ENCODE results near the gene MSANTD3.
"Not testable (repeated sequence)": the region's sequence is repeated elsewhere in the genome, so short reads cannot be mapped to it uniquely, and the experiment has no call there.

Gene MSANTD3

DNA sequence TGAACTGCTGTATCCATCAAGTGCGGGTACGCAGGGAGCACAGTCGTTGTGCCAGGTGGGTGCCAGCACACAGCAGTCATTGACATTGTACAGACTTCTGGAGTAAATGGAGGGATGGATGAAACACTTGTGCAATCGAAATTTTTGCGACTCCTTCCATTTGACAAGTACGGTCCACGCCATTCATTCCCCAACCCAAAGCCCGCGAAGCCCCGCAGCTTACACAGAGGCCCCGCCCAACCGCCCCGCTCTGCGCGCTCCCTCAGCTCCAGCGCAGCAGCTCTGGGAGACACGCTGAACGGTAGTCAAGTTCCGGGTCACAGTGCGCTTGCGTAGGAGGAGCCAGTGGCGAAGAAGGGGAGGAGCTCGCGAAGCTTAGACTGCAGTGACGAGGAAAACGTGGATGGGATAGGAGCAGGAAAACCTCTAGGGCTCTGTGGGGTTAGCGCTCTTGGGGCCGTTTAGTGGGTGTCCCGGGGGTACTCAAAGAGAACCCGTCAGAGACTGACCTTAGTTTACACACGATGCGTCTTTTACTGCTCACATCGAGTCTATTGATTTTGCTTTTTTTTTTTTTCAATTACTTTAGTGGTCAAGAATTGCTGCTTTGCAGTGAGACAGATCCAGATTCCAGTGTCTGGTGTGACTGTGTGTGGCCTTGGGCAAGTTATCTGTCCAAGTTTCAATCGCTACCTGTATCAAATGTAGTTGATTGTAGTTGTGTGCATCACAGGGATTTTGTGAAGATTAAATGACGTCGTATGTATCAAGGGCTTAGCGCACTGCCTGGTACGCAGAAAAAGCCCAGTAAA, 15.3 kb upstream of the MSANTD3 start:
- Histone ChIP-seq H3K36me3 (ENCODE audit: control insufficient read depth in 1 of 2, insufficient read depth in 2 of 2, low read length in 2 of 2) (no peaks in the 10 kb centered on the region), H3K27ac (ENCODE audit: low read length) (no peak overlapping the region), H3K27me3 (ENCODE audit: low read depth, low read length) (no peaks in the 10 kb centered on the region), H3K9me3 (ENCODE audit: control insufficient read depth in 1 of 2, low read length in 2 of 2) (no peaks in the 10 kb centered on the region), H3K4me1 (ENCODE audit: control insufficient read depth in 1 of 2, insufficient read depth in 2 of 2, low read length in 2 of 2) (peaks cover 0 to 8% of the 10 kb centered on the region in 2 donors), H3K4me3 (ENCODE audit: low read depth in 1 of 2, low read length in 2 of 2) (peak overlapping the region; percentile 59 to 60)

DNA sequence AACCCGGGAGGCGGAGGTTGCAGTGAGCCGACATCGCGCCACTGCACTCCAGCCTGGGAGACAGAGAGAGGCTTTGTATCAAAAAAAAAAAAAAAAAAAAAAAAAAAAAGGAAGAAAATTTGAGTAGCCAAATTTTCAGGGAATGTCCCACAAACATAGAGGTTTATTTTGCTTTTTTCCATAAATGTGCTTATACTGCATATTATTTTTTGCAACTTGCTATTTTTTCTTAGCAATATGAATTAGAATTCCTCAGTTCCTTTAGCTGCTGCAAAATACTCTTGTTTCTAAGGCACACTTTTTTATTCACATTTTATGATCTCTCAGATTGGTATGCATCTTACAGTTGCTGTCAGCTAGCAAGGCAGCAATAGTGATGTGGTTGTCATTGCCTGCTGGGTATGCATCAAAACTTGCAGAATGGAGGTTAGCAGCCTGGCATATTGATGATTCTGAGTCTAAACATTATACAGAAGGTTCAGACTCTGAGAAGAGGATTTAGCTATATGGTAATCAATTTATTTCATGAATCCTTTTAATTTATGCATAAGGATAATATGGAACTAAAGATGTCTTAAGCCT, 13.0 kb upstream of the MSANTD3 start:
- no peaks in the 10 kb centered on the region for H3K36me3 ChIP-seq (ENCODE audit: control insufficient read depth in 1 of 2, insufficient read depth in 2 of 2, low read length in 2 of 2)
- H3K4me1 ChIP-seq (ENCODE audit: control insufficient read depth in 1 of 2, insufficient read depth in 2 of 2, low read length in 2 of 2) = peaks cover 0 to 8% of the 10 kb centered on the region in 2 donors
- no peaks in the 10 kb centered on the region for H3K9me3 ChIP-seq (ENCODE audit: control insufficient read depth in 1 of 2, low read length in 2 of 2)
- no peaks in the 10 kb centered on the region for H3K27me3 ChIP-seq (ENCODE audit: low read depth, low read length)
- no peak overlapping the region for H3K27ac ChIP-seq (ENCODE audit: low read length)
- no peak overlapping the region for H3K4me3 ChIP-seq (ENCODE audit: low read depth in 1 of 2, low read length in 2 of 2)

DNA sequence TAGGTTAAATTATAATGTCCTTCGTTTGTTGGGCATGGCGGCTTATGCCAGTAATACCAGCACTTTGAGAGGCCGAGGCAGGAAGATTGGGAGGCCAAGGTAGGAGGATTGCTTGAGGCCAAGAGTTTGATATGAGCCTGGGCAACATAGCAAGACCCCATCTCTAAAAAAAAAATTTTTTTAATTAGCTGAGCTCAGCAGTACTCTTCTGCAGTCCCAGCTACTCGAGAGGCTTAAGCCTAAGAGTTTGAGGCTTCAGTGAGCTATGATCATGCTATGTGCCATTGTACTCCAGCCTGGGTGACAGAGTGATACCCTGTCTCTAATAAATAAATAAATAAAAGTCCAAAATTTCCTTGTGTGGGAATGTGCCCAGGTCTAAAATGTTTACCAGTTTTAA, 9.1 kb upstream of the MSANTD3 start:
- Histone ChIP-seq H3K27ac (ENCODE audit: low read length) (no peak overlapping the region), H3K27me3 (ENCODE audit: low read depth, low read length) (no peaks in the 10 kb centered on the region), H3K4me3 (ENCODE audit: low read depth in 1 of 2, low read length in 2 of 2) (no peak overlapping the region), H3K9me3 (ENCODE audit: control insufficient read depth in 1 of 2, low read length in 2 of 2) (no peaks in the 10 kb centered on the region), H3K36me3 (ENCODE audit: control insufficient read depth in 1 of 2, insufficient read depth in 2 of 2, low read length in 2 of 2) (no peaks in the 10 kb centered on the region), H3K4me1 (ENCODE audit: control insufficient read depth in 1 of 2, insufficient read depth in 2 of 2, low read length in 2 of 2) (no peaks in the 10 kb centered on the region)

DNA sequence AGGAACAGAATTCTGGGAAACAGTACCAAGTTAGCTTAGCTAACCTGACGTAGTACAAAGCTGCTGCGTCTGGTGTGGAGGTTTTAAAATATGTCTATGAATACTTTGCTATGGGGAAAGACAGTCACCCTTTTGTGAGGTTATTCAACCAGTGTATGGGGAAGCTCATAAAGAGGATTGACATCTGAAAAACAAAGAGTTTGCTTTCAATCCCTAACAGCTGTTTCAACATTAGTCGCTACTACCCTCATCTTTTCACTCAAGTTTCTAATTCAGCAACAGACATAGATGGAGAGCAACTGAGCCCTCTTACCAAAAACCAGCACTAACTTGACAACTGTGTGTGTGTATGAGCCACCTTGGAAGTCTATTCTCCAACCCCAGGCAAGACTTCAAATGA, 7.8 kb upstream of the MSANTD3 start:
- no peaks in the 10 kb centered on the region for H3K4me1 ChIP-seq (ENCODE audit: control insufficient read depth in 1 of 2, insufficient read depth in 2 of 2, low read length in 2 of 2)
- no peaks in the 10 kb centered on the region for H3K27me3 ChIP-seq (ENCODE audit: low read depth, low read length)
- H3K9me3 ChIP-seq (ENCODE audit: control insufficient read depth in 1 of 2, low read length in 2 of 2) = no peaks in the 10 kb centered on the region
- H3K27ac ChIP-seq (ENCODE audit: low read length) = no peak overlapping the region
- H3K36me3 ChIP-seq (ENCODE audit: control insufficient read depth in 1 of 2, insufficient read depth in 2 of 2, low read length in 2 of 2) = no peaks in the 10 kb centered on the region
- H3K4me3 ChIP-seq (ENCODE audit: low read depth in 1 of 2, low read length in 2 of 2) = no peak overlapping the region

DNA sequence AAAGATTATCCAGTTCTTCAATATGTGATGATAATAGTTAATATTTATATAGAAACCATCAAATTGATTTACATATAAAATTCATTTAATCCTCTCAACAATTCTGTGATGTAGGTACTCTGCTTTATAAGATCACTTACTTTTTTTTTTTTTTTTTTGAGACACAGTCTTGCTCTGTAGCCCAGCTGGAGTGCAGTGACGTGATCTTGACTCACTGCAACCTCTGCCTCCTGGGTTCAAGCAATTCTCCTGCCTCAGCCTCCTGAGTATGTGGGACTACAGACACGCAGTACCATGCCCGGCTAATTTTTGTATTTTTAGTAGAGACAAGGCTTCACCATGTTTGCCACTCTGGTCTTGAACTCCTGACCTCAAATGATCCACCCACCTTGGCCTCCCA, 5.8 kb upstream of the MSANTD3 start:
- H3K4me3 ChIP-seq (ENCODE audit: low read depth in 1 of 2, low read length in 2 of 2); H3K27ac ChIP-seq (ENCODE audit: low read length); H3K4me1 ChIP-seq (ENCODE audit: control insufficient read depth in 1 of 2, insufficient read depth in 2 of 2, low read length in 2 of 2); H3K36me3 ChIP-seq (ENCODE audit: control insufficient read depth in 1 of 2, insufficient read depth in 2 of 2, low read length in 2 of 2); H3K9me3 ChIP-seq (ENCODE audit: control insufficient read depth in 1 of 2, low read length in 2 of 2); H3K27me3 ChIP-seq (ENCODE audit: low read depth, low read length): not testable (repeated sequence)

DNA sequence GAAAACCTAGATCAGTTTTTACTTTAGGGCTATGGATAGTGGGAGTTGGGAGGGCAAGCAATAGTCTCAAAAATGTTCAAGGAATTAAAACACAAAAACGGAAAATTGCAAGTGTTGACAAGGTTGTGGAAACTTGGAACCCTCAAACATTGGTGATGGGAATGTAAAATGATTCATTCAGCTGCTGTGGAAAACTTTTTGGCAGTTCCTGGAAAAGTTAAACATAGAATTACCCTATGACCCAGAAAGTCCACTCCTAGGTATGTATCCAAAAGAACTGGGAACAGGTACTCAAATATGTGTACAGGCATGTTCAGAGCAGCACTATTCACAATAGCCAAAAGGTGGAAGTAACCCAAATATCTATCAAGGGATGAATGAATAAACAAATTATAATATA, 1.2 kb upstream of the MSANTD3 start:
- Histone ChIP-seq H3K27me3 (ENCODE audit: low read depth, low read length) (no peaks in the 10 kb centered on the region), H3K4me3 (ENCODE audit: low read depth in 1 of 2, low read length in 2 of 2) (peak overlapping the region in 1 of 2 donors; percentile 91)

DNA sequence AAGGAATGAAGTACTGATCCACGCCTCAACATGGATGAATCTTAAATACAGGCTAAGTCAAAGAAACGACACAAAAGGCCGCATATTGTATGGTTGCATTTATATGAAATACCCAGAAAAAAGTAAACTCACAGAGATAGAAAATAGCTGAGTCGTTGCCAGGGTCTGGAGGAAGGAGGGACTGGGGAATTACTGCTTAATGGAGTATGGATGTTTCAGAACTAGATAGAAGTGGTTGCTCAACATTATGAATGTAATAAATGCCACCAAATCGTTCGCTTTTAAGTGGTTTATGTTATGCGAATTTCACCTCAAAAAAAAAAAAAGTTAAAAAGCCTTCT, 784 bp upstream of the MSANTD3 start:
- Histone ChIP-seq H3K9me3 (ENCODE audit: control insufficient read depth in 1 of 2, low read length in 2 of 2) (no peaks in the 10 kb centered on the region), H3K27me3 (ENCODE audit: low read depth, low read length) (no peaks in the 10 kb centered on the region), H3K36me3 (ENCODE audit: control insufficient read depth in 1 of 2, insufficient read depth in 2 of 2, low read length in 2 of 2) (peaks cover 0 to 6% of the 10 kb centered on the region in 2 donors), H3K4me1 (ENCODE audit: control insufficient read depth in 1 of 2, insufficient read depth in 2 of 2, low read length in 2 of 2) (peaks cover 7 to 16% of the 10 kb centered on the region in 2 donors), H3K4me3 (ENCODE audit: low read depth in 1 of 2, low read length in 2 of 2) (peak overlapping the region; percentile 73 to 91), H3K27ac (ENCODE audit: low read length) (peak overlapping the region; percentile 94)

More for the DNA sequence above, 1.2 kb upstream of the MSANTD3 start:
- Histone ChIP-seq H3K4me1 (ENCODE audit: control insufficient read depth in 1 of 2, insufficient read depth in 2 of 2, low read length in 2 of 2) (peaks cover 7 to 16% of the 10 kb centered on the region in 2 donors), H3K27ac (ENCODE audit: low read length) (peak overlapping the region; percentile 94), H3K9me3 (ENCODE audit: control insufficient read depth in 1 of 2, low read length in 2 of 2) (no peaks in the 10 kb centered on the region), H3K36me3 (ENCODE audit: control insufficient read depth in 1 of 2, insufficient read depth in 2 of 2, low read length in 2 of 2) (peaks cover 0 to 6% of the 10 kb centered on the region in 2 donors)

DNA sequence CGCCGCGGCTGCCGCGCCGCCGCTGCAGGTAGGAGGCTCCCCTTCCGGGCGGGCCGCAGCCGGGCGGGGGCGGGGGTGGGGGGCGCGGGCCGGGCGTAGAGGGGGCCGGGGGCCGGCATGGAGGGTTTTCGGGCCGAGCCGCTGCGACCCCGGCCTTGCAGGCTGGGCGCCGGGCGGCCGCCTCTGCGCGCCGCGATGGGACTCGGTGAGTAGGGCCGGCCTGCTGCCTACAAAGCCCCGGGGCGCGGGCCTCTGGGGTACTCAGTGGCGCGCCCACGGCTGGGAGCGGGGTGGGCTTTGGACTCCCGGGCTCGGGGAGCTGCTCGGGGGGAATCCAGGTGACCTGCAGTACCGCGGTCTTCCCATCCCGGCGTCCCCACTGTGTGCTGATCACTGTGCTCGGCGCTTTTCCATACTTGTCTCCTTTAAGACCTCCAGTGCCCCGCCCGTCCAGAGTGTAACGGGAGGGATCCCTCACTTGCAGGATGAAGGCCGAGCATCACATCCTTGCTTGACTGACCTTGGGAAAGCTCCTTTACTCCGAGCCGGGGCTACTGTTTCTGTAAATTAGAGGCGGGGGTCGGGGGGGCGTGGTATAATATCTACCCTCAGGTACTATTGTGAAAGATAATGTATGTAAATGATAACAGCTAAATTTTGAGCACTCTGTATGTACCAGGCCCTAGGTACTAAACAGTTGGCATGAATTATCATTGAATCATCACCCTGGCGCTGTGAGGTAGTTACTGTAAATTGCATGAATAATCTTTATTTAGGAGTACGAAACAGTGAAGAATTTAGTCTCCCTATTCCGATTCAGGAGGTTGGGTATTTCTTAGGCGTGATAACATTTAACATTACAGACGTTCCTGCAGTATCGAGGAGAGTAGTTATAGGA, 672 bp downstream of the MSANTD3 start:
- Histone ChIP-seq H3K9me3 (ENCODE audit: control insufficient read depth in 1 of 2, low read length in 2 of 2) (no peaks in the 10 kb centered on the region), H3K27me3 (ENCODE audit: low read depth, low read length) (no peaks in the 10 kb centered on the region), H3K36me3 (ENCODE audit: control insufficient read depth in 1 of 2, insufficient read depth in 2 of 2, low read length in 2 of 2) (peaks cover 0 to 6% of the 10 kb centered on the region in 2 donors), H3K4me1 (ENCODE audit: control insufficient read depth in 1 of 2, insufficient read depth in 2 of 2, low read length in 2 of 2) (peaks cover 7 to 16% of the 10 kb centered on the region in 2 donors), H3K4me3 (ENCODE audit: low read depth in 1 of 2, low read length in 2 of 2) (peak overlapping the region; percentile 66 to 71), H3K27ac (ENCODE audit: low read length) (peak overlapping the region; percentile 91)

DNA sequence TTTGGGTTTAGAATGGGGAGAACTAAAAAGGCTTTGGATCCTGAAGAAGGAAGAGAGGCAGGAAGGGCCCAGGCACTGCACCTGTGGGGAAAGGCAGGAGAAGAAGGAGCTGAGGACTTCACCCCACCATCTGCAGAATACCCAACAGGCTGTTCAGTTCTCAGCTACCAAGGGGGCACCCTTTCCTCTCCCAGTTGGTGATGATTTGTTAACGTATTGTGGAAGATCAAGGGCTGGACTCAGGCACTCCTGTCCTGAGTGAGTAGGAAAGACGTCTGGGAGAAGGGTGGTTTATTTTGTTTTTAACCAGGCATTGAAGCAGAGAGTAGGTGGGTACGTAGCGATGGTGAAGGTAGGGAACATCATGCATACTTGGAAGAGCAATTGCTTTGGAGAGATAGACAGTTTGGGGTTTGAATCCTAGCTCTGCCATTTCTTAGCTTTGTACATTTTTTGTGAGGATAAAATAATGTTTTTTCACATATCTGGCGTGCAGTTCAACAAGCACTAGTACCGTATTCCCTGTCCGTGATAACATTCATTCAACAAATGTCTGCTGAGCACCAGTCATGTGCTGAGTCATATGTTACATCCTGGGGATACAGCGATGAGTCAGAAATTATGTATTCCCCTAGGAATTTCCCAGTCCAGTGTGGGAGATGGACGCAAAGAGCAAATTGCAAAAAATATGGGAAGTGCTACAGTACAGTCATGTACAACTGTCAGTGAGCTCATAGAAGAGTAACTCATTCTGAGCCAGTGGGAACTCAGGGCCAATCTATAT, 2.1 kb downstream of the MSANTD3 start:
- H3K27ac ChIP-seq (ENCODE audit: low read length) = peak overlapping the region; percentile 91
- peaks cover 0 to 6% of the 10 kb centered on the region in 2 donors for H3K36me3 ChIP-seq (ENCODE audit: control insufficient read depth in 1 of 2, insufficient read depth in 2 of 2, low read length in 2 of 2)
- H3K9me3 ChIP-seq (ENCODE audit: control insufficient read depth in 1 of 2, low read length in 2 of 2) = no peaks in the 10 kb centered on the region
- peaks cover 7 to 16% of the 10 kb centered on the region in 2 donors for H3K4me1 ChIP-seq (ENCODE audit: control insufficient read depth in 1 of 2, insufficient read depth in 2 of 2, low read length in 2 of 2)
- no peak overlapping the region for H3K4me3 ChIP-seq (ENCODE audit: low read depth in 1 of 2, low read length in 2 of 2)
- no peaks in the 10 kb centered on the region for H3K27me3 ChIP-seq (ENCODE audit: low read depth, low read length)

DNA sequence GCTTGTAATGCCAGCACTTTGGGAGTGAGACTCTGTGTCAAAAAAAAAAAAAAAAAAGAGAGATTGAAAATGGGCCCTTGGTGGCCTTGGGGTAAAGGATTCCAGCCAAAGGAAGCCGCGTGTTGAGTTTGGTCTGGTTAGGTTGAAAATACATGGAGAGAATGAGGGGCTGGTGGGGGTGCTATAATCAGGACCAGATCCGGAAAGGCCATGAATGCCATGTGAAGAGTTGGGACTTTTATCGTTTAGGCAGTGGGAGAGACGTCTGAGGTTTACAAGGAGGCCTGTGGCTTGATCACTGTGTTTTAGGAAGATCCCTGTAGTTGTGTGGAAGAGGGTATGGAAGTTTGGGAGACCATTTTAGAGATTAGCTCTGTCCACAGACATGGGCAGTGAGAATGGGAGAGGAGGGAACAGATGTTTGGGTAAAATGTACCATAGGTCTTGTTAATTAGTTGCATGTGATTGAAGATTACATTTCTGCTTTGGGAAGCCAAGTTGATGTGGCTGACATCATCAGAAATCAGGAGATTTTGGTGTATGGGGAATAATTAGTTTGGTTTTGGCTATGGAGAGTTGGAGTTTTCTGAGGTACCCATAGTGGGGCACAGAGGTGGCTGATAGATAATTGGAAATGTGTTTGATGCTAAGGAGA, 3.5 kb downstream of the MSANTD3 start:
- Histone ChIP-seq H3K27ac (ENCODE audit: low read length) (no peak overlapping the region), H3K4me1 (ENCODE audit: control insufficient read depth in 1 of 2, insufficient read depth in 2 of 2, low read length in 2 of 2) (peaks cover 7 to 16% of the 10 kb centered on the region in 2 donors), H3K4me3 (ENCODE audit: low read depth in 1 of 2, low read length in 2 of 2) (no peak overlapping the region), H3K27me3 (ENCODE audit: low read depth, low read length) (no peaks in the 10 kb centered on the region), H3K9me3 (ENCODE audit: control insufficient read depth in 1 of 2, low read length in 2 of 2) (no peaks in the 10 kb centered on the region), H3K36me3 (ENCODE audit: control insufficient read depth in 1 of 2, insufficient read depth in 2 of 2, low read length in 2 of 2) (peaks cover 0 to 6% of the 10 kb centered on the region in 2 donors)
